A549 (cell line): Measurements from ENCODE around the gene RANBP3. TPM values are rescaled to one million over a fixed set of nuclear protein-coding genes. Genes with fewer than 3 reads are reported as not detected.

ENCODE experiments used
- ATAC-seq, 2 experiments: fragments of 200-7000 bp in 1 of 2; fragments of >200 bp in 1 of 2; cut with Nextera tagmentation in 1 of 2; cut with Tn5 transposase in 1 of 2; 3 replicates each; pipeline versions ENCODE4 v1.8.0 to v1.9.1; 2018 to 2020; ENCODE audit warnings: mild to moderate bottlenecking in 1 of 2, moderate library complexity in 1 of 2
- CTCF ChIA-PET: fragments of 300-600 bp; sonication (Branson Sonifier 250); formaldehyde crosslinking; extraction: SDS; loops from one replicate; lab custom pipeline; 2021; ENCODE audit warnings: antibody characterized with exemption, inconsistent platforms; lab: Yijun Ruan, JAX
- POLR2A ChIA-PET: fragments of 350-600 bp; formaldehyde crosslinking; extraction: SDS; loops from one replicate; lab custom pipeline; 2021; ENCODE audit warnings: antibody characterized with exemption, inconsistent platforms; lab: Yijun Ruan, JAX
- DNase-seq, 2 experiments: peaks; one replicate each; pipeline versions ENCODE4 v3.0.0 to v3.0.0-alpha.2; 2011 to 2016; ENCODE audit warnings: low read depth in 1 of 2, low spot score in 1 of 2
- FAIRE-seq: peaks from 2 replicates; lab custom pipeline; 2011; peaks lifted over from hg19 to GRCh38; lab: Jason Lieb, UNC
- H3K27ac ChIP-seq, 2 experiments: fragments of >200 bp; sonication (Bioruptor Twin); formaldehyde crosslinking; 3 replicates each; pipeline ENCODE4 v1.5.1; 2016 to 2017
- H3K4me1 ChIP-seq: fragments of >200 bp; sonication (Bioruptor Twin); formaldehyde crosslinking; 3 replicates; pipeline ENCODE4 v1.6.1; 2016
- H3K4me2 ChIP-seq: fragments of >200 bp; sonication (Bioruptor Twin); formaldehyde crosslinking; 3 replicates; pipeline ENCODE4 v1.6.1; 2016
- H3K4me3 ChIP-seq: fragments of >200 bp; sonication (Bioruptor Twin); formaldehyde crosslinking; 3 replicates; pipeline ENCODE4 v1.5.1; 2016
- H3K9me3 ChIP-seq: fragments of >200 bp; sonication (Bioruptor Twin); formaldehyde crosslinking; 3 replicates; pipeline ENCODE4 v1.6.1; 2016
- BHLHE40 ChIP-seq: IDR thresholded peaks from 2 replicates; pipeline ENCODE4 v1.6.1; 2012; ENCODE audit warnings: low read depth, low read length, inconsistent platforms
- CBX8 ChIP-seq: fragments of 200-600 bp; sonication (generic); IDR thresholded peaks from 2 replicates; pipeline ENCODE4 v1.6.1; 2016
- EHF ChIP-seq: fragments of 250-450 bp; sonication (Bioruptor Pico); IDR thresholded peaks from 2 replicates; pipeline ENCODE4 v1.5.0; 2020; ENCODE audit warnings: mild to moderate bottlenecking
- EP300 ChIP-seq, 2 experiments: fragments of >200 bp; sonication (Bioruptor Twin); formaldehyde crosslinking; IDR thresholded peaks; 2 replicates in 1 of 2; 3 replicates in 1 of 2; pipeline ENCODE4 v1.6.1; 2016 to 2017
- ESRRA ChIP-seq: fragments of 150-350 bp; IDR thresholded peaks from 2 replicates; pipeline ENCODE4 v1.6.1; 2014; ENCODE audit warnings: mild to moderate bottlenecking, low read length, borderline replicate concordance
- FOSB ChIP-seq: fragments of 250-450 bp; sonication (Bioruptor Pico); IDR thresholded peaks from 2 replicates; pipeline ENCODE4 v1.5.0; 2020; ENCODE audit warnings: mild to moderate bottlenecking, moderate library complexity
- FOSL2 ChIP-seq, 2 experiments: fragments of 450-650 bp in 1 of 2; fragments of >200 bp in 1 of 2; sonication (Bioruptor Twin) in 1 of 2; formaldehyde crosslinking; IDR thresholded peaks; 2 replicates each; pipeline versions ENCODE4 v1.5.0 to v1.6.1; 2016 to 2020; ENCODE audit warnings: mild to moderate bottlenecking in 1 of 2, moderate library complexity in 1 of 2
- GATA3 ChIP-seq: IDR thresholded peaks from 2 replicates; pipeline ENCODE4 v1.6.1; 2012; ENCODE audit warnings: borderline replicate concordance
- HDAC2 ChIP-seq: fragments of 200-600 bp; sonication (generic); IDR thresholded peaks from 2 replicates; pipeline ENCODE4 v1.6.1; 2016
- HMGXB4 ChIP-seq: fragments of 250-450 bp; sonication (Bioruptor Pico); IDR thresholded peaks from 2 replicates; pipeline ENCODE4 v1.5.0; 2021; ENCODE audit warnings: mild to moderate bottlenecking, moderate library complexity, borderline replicate concordance
- JUN ChIP-seq, 2 experiments: fragments of >200 bp; sonication (Bioruptor Twin); formaldehyde crosslinking; IDR thresholded peaks; 2 replicates in 1 of 2; 3 replicates in 1 of 2; pipeline ENCODE4 v1.6.1; 2016 to 2017
- KDM5A ChIP-seq: fragments of 200-600 bp; sonication (generic); IDR thresholded peaks from 2 replicates; pipeline ENCODE4 v1.6.1; 2016; ENCODE audit warnings: antibody characterized with exemption, mild to moderate bottlenecking
- MAX ChIP-seq: IDR thresholded peaks from 2 replicates; pipeline ENCODE4 v1.6.1; 2012
- MYC ChIP-seq: IDR thresholded peaks from 2 replicates; pipeline ENCODE4 v1.6.1; 2012; ENCODE audit warnings: mild to moderate bottlenecking, inconsistent platforms, low read length, improper control_type of control experiment, borderline replicate concordance
- PHF8 ChIP-seq: fragments of 200-600 bp; sonication (generic); IDR thresholded peaks from 2 replicates; pipeline ENCODE4 v1.6.1; 2016; ENCODE audit warnings: low read depth, mild to moderate bottlenecking, antibody characterized with exemption, moderate library complexity, borderline replicate concordance
- POLR2A ChIP-seq: IDR thresholded peaks from 2 replicates; pipeline ENCODE4 v1.6.1; 2012; ENCODE audit warnings: mild to moderate bottlenecking, low read length
- RCOR1 ChIP-seq: fragments of 150-350 bp; IDR thresholded peaks from 2 replicates; pipeline ENCODE4 v1.6.1; 2014; ENCODE audit warnings: antibody characterized with exemption, low read length, low read depth
- RFX5 ChIP-seq: fragments of 450-650 bp; IDR thresholded peaks from 2 replicates; pipeline ENCODE4 v1.7.1; 2014; ENCODE audit warnings: antibody characterized with exemption, mild to moderate bottlenecking, moderate library complexity
- RNF2 ChIP-seq: fragments of 200-600 bp; sonication (generic); IDR thresholded peaks from 2 replicates; pipeline ENCODE4 v1.6.1; 2016; ENCODE audit warnings: low read depth, mild to moderate bottlenecking, antibody characterized with exemption, moderate library complexity, borderline replicate concordance
- TP53 ChIP-seq: fragments of 250-450 bp; sonication (Bioruptor Pico); IDR thresholded peaks from 2 replicates; pipeline ENCODE4 v1.5.0; 2021; ENCODE audit warnings: mild to moderate bottlenecking, moderate library complexity
- ZC3H11A ChIP-seq: fragments of 450-650 bp; IDR thresholded peaks from 2 replicates; pipeline ENCODE4 v1.6.1; 2014; ENCODE audit warnings: antibody characterized with exemption, mild to moderate bottlenecking
- ZNF302 ChIP-seq: fragments of 250-450 bp; sonication (Bioruptor Pico); IDR thresholded peaks from 2 replicates; pipeline ENCODE4 v1.9.0; 2021; ENCODE audit warnings: inconsistent platforms, mild to moderate bottlenecking, moderate library complexity
- ZSCAN20 ChIP-seq: fragments of 250-450 bp; sonication (Bioruptor Pico); IDR thresholded peaks from 2 replicates; pipeline ENCODE4 v1.8.0; 2022; ENCODE audit warnings: mild to moderate bottlenecking, moderate library complexity
- WGBS: methylation state at CpG from one replicate; pipeline ENCODE4 v1.1.6; 2017; ENCODE audit errors: missing lambda C conversion rate; 5-methylcytosine and 5-hydroxymethylcytosine counted together
- polyA plus RNA-seq, 4 experiments: library from polyadenylated mRNA; depleted of rRNA in 3 of 4; stranded (reverse); fragments of >200 nt; fragmentation: RNase III in 1 of 4; extraction: RNeasy Plus Mini Kit Qiagen cat#74134 plus additional on column Dnase treatment in 1 of 4; gene quantifications; 2 replicates in 3 of 4; 3 replicates in 1 of 4; pipeline ENCODE4 v1.2.3, GENCODE V29; 2011 to 2017
- TF ChIP-seq, protein P1 (sequence below): fragments of 150-350 bp; IDR thresholded peaks from 2 replicates; pipeline ENCODE4 v1.6.1; 2014; ENCODE audit warnings: low read depth, mild to moderate bottlenecking, low read length
- TF ChIP-seq, protein P2 (sequence below): fragments of >200 bp; sonication (Bioruptor Twin); formaldehyde crosslinking; IDR thresholded peaks from 3 replicates; pipeline ENCODE4 v1.5.1; 2016

RANBP3 gene
- polyA plus RNA-seq, 2 of the 4 experiments (the other 2 are of a cell fraction), result 39.2 to 53.5 TPM

DNA sequence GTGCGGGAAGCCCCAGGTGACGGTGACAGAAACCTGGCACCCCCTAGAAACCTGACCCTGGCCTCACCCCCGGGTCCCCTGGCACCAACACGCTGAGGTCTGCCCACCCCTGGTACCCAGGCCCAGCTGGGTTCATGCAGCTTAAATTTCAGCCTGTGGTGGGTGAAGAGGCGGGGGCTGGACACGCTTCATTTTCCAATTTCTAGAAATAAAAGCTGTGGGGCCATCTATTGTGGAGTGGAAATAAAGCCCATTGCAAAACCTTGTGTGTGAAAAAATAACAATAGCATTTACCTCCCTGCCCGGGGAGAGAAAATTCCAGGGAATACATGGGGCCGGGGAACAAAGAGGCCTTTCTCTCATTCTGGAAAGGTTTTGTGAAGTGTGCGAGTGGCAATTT, 100.1 kb downstream of the RANBP3 start:
- H3K27ac ChIP-seq, result no peak overlapping the region
- H3K4me3 ChIP-seq, result no peak overlapping the region
- ATAC-seq (no peak), DNase-seq (no peak), FAIRE-seq (no peak)
- WGBS, result 78% methylated on average over 3 of the region's 9 CpGs
- no peaks in the 10 kb centered on the region for H3K9me3 ChIP-seq
- H3K4me2 ChIP-seq, result no peak overlapping the region
- CTCF ChIA-PET, result interaction anchor here (0.8 to 1.6 kb wide), 2 partner anchors 55 to 74 kb away, joined by 3 read pairs; no protein-coding TSS in a partner anchor
- POLR2A ChIA-PET, result no interaction called here
- TF ChIP-seq, protein P1, sequence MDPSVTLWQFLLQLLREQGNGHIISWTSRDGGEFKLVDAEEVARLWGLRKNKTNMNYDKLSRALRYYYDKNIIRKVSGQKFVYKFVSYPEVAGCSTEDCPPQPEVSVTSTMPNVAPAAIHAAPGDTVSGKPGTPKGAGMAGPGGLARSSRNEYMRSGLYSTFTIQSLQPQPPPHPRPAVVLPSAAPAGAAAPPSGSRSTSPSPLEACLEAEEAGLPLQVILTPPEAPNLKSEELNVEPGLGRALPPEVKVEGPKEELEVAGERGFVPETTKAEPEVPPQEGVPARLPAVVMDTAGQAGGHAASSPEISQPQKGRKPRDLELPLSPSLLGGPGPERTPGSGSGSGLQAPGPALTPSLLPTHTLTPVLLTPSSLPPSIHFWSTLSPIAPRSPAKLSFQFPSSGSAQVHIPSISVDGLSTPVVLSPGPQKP, result no peak
- TF ChIP-seq, protein P2, sequence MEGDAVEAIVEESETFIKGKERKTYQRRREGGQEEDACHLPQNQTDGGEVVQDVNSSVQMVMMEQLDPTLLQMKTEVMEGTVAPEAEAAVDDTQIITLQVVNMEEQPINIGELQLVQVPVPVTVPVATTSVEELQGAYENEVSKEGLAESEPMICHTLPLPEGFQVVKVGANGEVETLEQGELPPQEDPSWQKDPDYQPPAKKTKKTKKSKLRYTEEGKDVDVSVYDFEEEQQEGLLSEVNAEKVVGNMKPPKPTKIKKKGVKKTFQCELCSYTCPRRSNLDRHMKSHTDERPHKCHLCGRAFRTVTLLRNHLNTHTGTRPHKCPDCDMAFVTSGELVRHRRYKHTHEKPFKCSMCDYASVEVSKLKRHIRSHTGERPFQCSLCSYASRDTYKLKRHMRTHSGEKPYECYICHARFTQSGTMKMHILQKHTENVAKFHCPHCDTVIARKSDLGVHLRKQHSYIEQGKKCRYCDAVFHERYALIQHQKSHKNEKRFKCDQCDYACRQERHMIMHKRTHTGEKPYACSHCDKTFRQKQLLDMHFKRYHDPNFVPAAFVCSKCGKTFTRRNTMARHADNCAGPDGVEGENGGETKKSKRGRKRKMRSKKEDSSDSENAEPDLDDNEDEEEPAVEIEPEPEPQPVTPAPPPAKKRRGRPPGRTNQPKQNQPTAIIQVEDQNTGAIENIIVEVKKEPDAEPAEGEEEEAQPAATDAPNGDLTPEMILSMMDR, result no peak
- no peak for TF ChIP-seq MYC
- TF ChIP-seq FOSB, result no peak
- TF ChIP-seq JUN (IDR thresholded peaks at IDR 0.05), result no peak
- no peak for TF ChIP-seq FOSL2 (IDR thresholded peaks at IDR 0.05)
- TF ChIP-seq FOSL2 (CRISPR knock-in tag; IDR thresholded peaks at IDR 0.05), result no peak
- TF ChIP-seq ZSCAN20 (CRISPR knock-in tag), result no peak
- no peak for TF ChIP-seq CBX8
- TF ChIP-seq RCOR1, result no peak
- no peak for TF ChIP-seq HDAC2
- TF ChIP-seq ESRRA, result no peak
- TF ChIP-seq GATA3, result no peak
- no peak for TF ChIP-seq EHF (CRISPR knock-in tag)
- no peak for TF ChIP-seq KDM5A
- no peak for TF ChIP-seq RFX5
- TF ChIP-seq HMGXB4 (CRISPR knock-in tag), result no peak
- TF ChIP-seq ZNF302 (CRISPR knock-in tag), result no peak
- no peak for TF ChIP-seq EP300 (IDR thresholded peaks at IDR 0.05)
- TF ChIP-seq ZC3H11A, result no peak
- H3K4me1 ChIP-seq, result peaks cover 44% of the 10 kb centered on the region

GRCh38 chr19:5877427-5877826, 100.5 kb downstream of the RANBP3 start:
- FAIRE-seq (no peak), DNase-seq (no peak)
- peaks cover 40% of the 10 kb centered on the region for H3K4me1 ChIP-seq
- CTCF ChIA-PET, result interaction anchor here (1.6 kb wide), 1 partner anchor 73 kb away, joined by 5 read pairs; no protein-coding TSS in a partner anchor
- no peak overlapping the region for H3K4me2 ChIP-seq
- H3K4me3 ChIP-seq, result no peak overlapping the region
- 70% methylated on average over 6 of the region's 8 CpGs for WGBS
- H3K27ac ChIP-seq, result no peak overlapping the region
- TF ChIP-seq CBX8, result no peak
- no peak for TF ChIP-seq PHF8
- TF ChIP-seq TP53 (CRISPR knock-in tag), result no peak
- TF ChIP-seq RNF2, result no peak
- no peak for TF ChIP-seq MAX
- no peak for TF ChIP-seq POLR2A
- no peak for TF ChIP-seq GATA3
- TF ChIP-seq BHLHE40, result no peak
- no peak for TF ChIP-seq FOSL2 (IDR thresholded peaks at IDR 0.05)
- TF ChIP-seq FOSL2 (CRISPR knock-in tag; IDR thresholded peaks at IDR 0.05), result no peak
- TF ChIP-seq, all 56 proteins: peak for 0
- no peaks in the 10 kb centered on the region for H3K9me3 ChIP-seq
- POLR2A ChIA-PET, result no interaction called here
- ATAC-seq, result no peak
